HCT116 (cell line): ENCODE data around the gene CTNNA2. TPM values are rescaled to one million over a fixed set of nuclear protein-coding genes. Genes with fewer than 3 reads are reported as not detected.

Source experiments
- ATAC-seq: fragments of 200-7000 bp; cut with Tn5 transposase; 2 replicates; pipeline ENCODE4 v1.9.1; 2020; ENCODE audit warnings: mild to moderate bottlenecking, moderate library complexity
- BruUV-seq: library from RNA; stranded (reverse); fragments of 400-500 nt; replicated peaks from 2 replicates; lab custom pipeline; 2021; lab: Mats Ljungman, UMichigan
- CTCF ChIA-PET: fragments of 300-600 bp; sonication (Branson Sonifier 250); formaldehyde crosslinking; loops from one replicate; lab custom pipeline; 2021; ENCODE audit warnings: antibody characterized with exemption; lab: Charles Lee
- POLR2A ChIA-PET: fragments of 300-600, 350-600 bp; sonication (Branson Sonifier 250); formaldehyde crosslinking; loops from one replicate; lab custom pipeline; 2021; ENCODE audit warnings: antibody characterized with exemption; lab: Charles Lee
- RAD21 ChIA-PET, 2 experiments: fragments of 300-600 bp; sonication (Branson Sonifier 250); formaldehyde crosslinking; loops; one replicate each; lab custom pipeline; 2023; ENCODE audit warnings: low total read pairs in 2 of 2; ENCODE audit not compliant: uncharacterized antibody in 2 of 2, unreplicated experiment in 2 of 2, low non-redundant PET in 1 of 2; lab: Charles Lee
- DNase-seq: peaks from one replicate; pipeline ENCODE4 v3.0.0-alpha.2; 2010; ENCODE audit warnings: low read depth, low spot score
- H2AFZ ChIP-seq: fragments of 200-600 bp; shearing (Covaris generic), sonication (generic); 2 replicates; pipeline ENCODE4 v1.6.1; 2017; ENCODE audit warnings: low read depth, mixed run types, mixed read lengths, antibody characterized with exemption, low read length; ENCODE audit not compliant: poor library complexity, severe bottlenecking
- H3K27ac ChIP-seq: 2 replicates; pipeline ENCODE4 v1.5.1; 2012; ENCODE audit warnings: low read depth, low read length
- H3K27me3 ChIP-seq: fragments of 200-600 bp; sonication (generic); 2 replicates; pipeline ENCODE4 v1.6.1; 2016; ENCODE audit warnings: mixed run types, low read length, mixed read lengths; ENCODE audit not compliant: insufficient read depth
- H3K36me3 ChIP-seq, 2 experiments: fragments of 200-500 bp in 1 of 2; fragments of 200-600 bp in 1 of 2; sonication (Bioruptor generic) in 1 of 2; sonication (generic) in 1 of 2; 2 replicates each; pipeline versions ENCODE4 v1.5.1 to v1.6.1; 2014 to 2016; ENCODE audit warnings: low read length in 2 of 2, inconsistent platforms in 1 of 2, mixed read lengths in 1 of 2, mixed run types in 1 of 2; ENCODE audit not compliant: insufficient read depth in 2 of 2, control insufficient read depth in 1 of 2
- H3K4me1 ChIP-seq, 2 experiments: fragments of 200-600 bp in 1 of 2; sonication (generic) in 1 of 2; 2 replicates each; pipeline versions ENCODE4 v1.5.1 to v1.6.1; 2012 to 2017; ENCODE audit warnings: low read length in 2 of 2, inconsistent platforms in 1 of 2, mild to moderate bottlenecking in 1 of 2, mixed read lengths in 1 of 2, mixed run types in 1 of 2, moderate library complexity in 1 of 2; ENCODE audit not compliant: insufficient read depth in 2 of 2, control insufficient read depth in 1 of 2
- H3K4me2 ChIP-seq: fragments of 200-600 bp; sonication (generic); 2 replicates; pipeline ENCODE4 v1.6.1; 2017; ENCODE audit warnings: mixed run types, low read length, mixed read lengths
- H3K4me3 ChIP-seq, 2 experiments: fragments of 200-600 bp in 1 of 2; sonication (generic) in 1 of 2; replicated peaks in 1 of 2; 2 replicates each; pipeline ENCODE4 v1.5.1; 2011 to 2016; ENCODE audit warnings: low read length in 2 of 2, control low read depth in 1 of 2, low read depth in 1 of 2, mild to moderate bottlenecking in 1 of 2, mixed read lengths in 1 of 2, mixed run types in 1 of 2
- H3K79me2 ChIP-seq: fragments of 200-600 bp; sonication (generic); 2 replicates; pipeline ENCODE4 v1.6.1; 2017; ENCODE audit warnings: mild to moderate bottlenecking, mixed run types, low read length, moderate library complexity, mixed read lengths; ENCODE audit not compliant: insufficient read depth
- H3K9ac ChIP-seq: fragments of 200-600 bp; sonication (generic); 2 replicates; pipeline ENCODE4 v1.6.1; 2016; ENCODE audit warnings: low read length, mixed read lengths
- H3K9me2 ChIP-seq: fragments of 200-600 bp; sonication (generic), shearing (Covaris generic); 2 replicates; pipeline ENCODE4 v1.6.1; 2017; ENCODE audit warnings: mixed run types, mild to moderate bottlenecking, moderate library complexity; ENCODE audit not compliant: insufficient read depth
- H3K9me3 ChIP-seq, 2 experiments: fragments of 200-500 bp in 1 of 2; fragments of 200-600 bp in 1 of 2; sonication (Bioruptor generic) in 1 of 2; sonication (generic) in 1 of 2; 2 replicates each; pipeline ENCODE4 v1.6.1; 2014 to 2017; ENCODE audit warnings: low read length in 2 of 2, mixed read lengths in 2 of 2, inconsistent platforms in 1 of 2, low read depth in 1 of 2, mild to moderate bottlenecking in 1 of 2, mixed run types in 1 of 2, moderate library complexity in 1 of 2; ENCODE audit not compliant: control insufficient read depth in 1 of 2, insufficient read depth in 1 of 2
- H4K20me1 ChIP-seq: fragments of 200-600 bp; sonication (generic), shearing (Covaris generic); 2 replicates; pipeline ENCODE4 v1.6.1; 2017; ENCODE audit warnings: mixed run types, mild to moderate bottlenecking, moderate library complexity; ENCODE audit not compliant: insufficient read depth
- CBX3 ChIP-seq: IDR thresholded peaks from 2 replicates; pipeline ENCODE4 v1.6.1; 2012; ENCODE audit warnings: low read depth
- CEBPB ChIP-seq: IDR thresholded peaks from 2 replicates; pipeline ENCODE4 v1.6.1; 2012; ENCODE audit warnings: low read depth
- EGR1 ChIP-seq: IDR thresholded peaks from 2 replicates; pipeline ENCODE4 v1.6.1; 2012; ENCODE audit warnings: low read depth
- EZH2 ChIP-seq: fragments of 200-600 bp; sonication (generic); IDR thresholded peaks from 2 replicates; pipeline ENCODE4 v1.6.1; 2017; ENCODE audit warnings: antibody characterized with exemption, mixed run types
- EZH2phosphoT487 ChIP-seq: fragments of 200-600 bp; IDR thresholded peaks from 2 replicates; pipeline ENCODE4 v1.6.1; 2018; ENCODE audit warnings: antibody characterized with exemption, borderline replicate concordance
- FOSL1 ChIP-seq: IDR thresholded peaks from 2 replicates; pipeline ENCODE4 v1.6.1; 2012; ENCODE audit warnings: low read depth
- JUND ChIP-seq: IDR thresholded peaks from 2 replicates; pipeline ENCODE4 v1.6.1; 2012
- POLR2AphosphoS5 ChIP-seq: IDR thresholded peaks from 2 replicates; pipeline ENCODE4 v1.6.1; 2011; ENCODE audit warnings: mild to moderate bottlenecking, low read depth, low read length, moderate library complexity
- SP1 ChIP-seq: IDR thresholded peaks from 2 replicates; pipeline ENCODE4 v1.6.1; 2012; ENCODE audit warnings: low read depth
- YY1 ChIP-seq: IDR thresholded peaks from 2 replicates; pipeline ENCODE4 v1.6.1; 2011; ENCODE audit warnings: low read length, low read depth, moderate library complexity, mild to moderate bottlenecking; ENCODE audit not compliant: insufficient replicate concordance; ENCODE audit errors: extremely low read depth
- ZNF274 ChIP-seq: fragments of 200-500 bp; sonication (Bioruptor generic); IDR thresholded peaks from 2 replicates; pipeline ENCODE4 v1.6.1; 2014; ENCODE audit warnings: mild to moderate bottlenecking, low read depth, low read length, inconsistent platforms
- intact Hi-C: fragments of 100-400 bp; cut with micrococcal nuclease; formaldehyde crosslinking; loops from 2 replicates; pipeline ENCODE4 v1.10.0; 2022
- total RNA-seq: library from RNA; stranded (reverse); gene quantifications from one replicate; pipeline ENCODE4 v1.2.1, GENCODE V29; 2021; ENCODE audit not compliant: unreplicated experiment
- TF ChIP-seq, protein P1 (sequence below), 3 experiments: fragments of 200-600 bp in 1 of 3; sonication (generic) in 1 of 3; IDR thresholded peaks in 2 of 3; conservative IDR thresholded peaks in 1 of 3; 2 replicates each; pipeline ENCODE4 v1.5.1; 2012 to 2017; ENCODE audit warnings: low read depth in 2 of 3, low read length in 2 of 3, antibody characterized with exemption in 1 of 3, borderline replicate concordance in 1 of 3, control low read depth in 1 of 3, mild to moderate bottlenecking in 1 of 3, mixed read lengths in 1 of 3, mixed run types in 1 of 3, moderate library complexity in 1 of 3; ENCODE audit not compliant: insufficient read depth in 1 of 3
- TF ChIP-seq, protein P2 (sequence below): IDR thresholded peaks from 2 replicates; pipeline ENCODE4 v1.6.1; 2011; ENCODE audit warnings: mild to moderate bottlenecking, low read length, moderate library complexity; ENCODE audit not compliant: insufficient replicate concordance; ENCODE audit errors: extremely low read depth
- TF ChIP-seq, protein P3 (sequence below): IDR thresholded peaks from 2 replicates; pipeline ENCODE4 v1.6.1; 2012

CTNNA2 gene
- total RNA-seq, 1 experiment from 2014 or later, result not detected

DNA sequence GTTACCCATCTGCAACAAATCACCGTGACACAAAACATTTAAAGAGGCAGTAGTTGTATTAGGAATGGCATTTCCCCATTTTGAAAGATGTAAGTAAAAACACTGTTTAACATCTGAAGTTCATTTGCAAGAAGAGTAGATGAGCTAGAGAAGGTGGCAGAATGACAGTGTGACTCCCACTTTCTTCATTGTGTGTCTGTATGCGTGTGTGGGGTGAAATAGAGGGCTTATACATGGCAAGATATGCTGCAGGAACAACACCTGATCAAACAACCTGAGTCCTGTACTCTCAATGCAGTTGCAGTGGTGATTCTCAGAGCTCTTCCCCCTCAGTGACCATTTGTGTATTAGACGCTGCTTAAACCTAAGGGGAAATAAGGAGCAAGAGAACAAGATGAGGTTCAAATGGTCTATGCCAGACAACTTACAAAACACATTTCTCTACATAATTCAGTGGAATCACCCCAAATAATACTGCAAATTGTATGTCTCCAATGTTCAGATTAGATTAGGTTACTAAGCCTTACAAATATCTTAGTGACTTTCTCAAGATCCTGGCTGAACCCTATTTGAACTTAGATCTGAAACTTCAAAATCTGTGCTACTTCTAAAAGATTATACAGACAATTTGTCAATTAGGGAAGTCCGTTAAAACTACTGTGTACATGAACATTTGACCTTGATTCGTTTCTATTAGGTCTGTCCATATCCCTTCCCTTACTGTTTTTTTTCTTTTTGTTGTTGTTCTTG is 561.6 kb downstream of the CTNNA2 start:
- no TSS peak for BruUV-seq
- Histone ChIP-seq H3K9me2 (no peaks in the 10 kb centered on the region), H3K9ac (no peak overlapping the region), H3K4me1 (no peaks in the 10 kb centered on the region), H3K36me3 (no peaks in the 10 kb centered on the region), H3K9me3 (peaks cover 0 to 14% of the 10 kb centered on the region in 2 experiments; a peak in 2 of 4 replicates), H4K20me1 (no peaks in the 10 kb centered on the region), H3K79me2 (no peaks in the 10 kb centered on the region), H3K4me2 (no peak overlapping the region), H3K27ac (no peak overlapping the region), H3K27me3 (no peaks in the 10 kb centered on the region), H2AFZ (no peak overlapping the region), H3K4me3 (no peak overlapping the region)
- RAD21 ChIA-PET, result no interaction called here
- intact Hi-C loops, result no loop called here
- ATAC-seq (no peak), DNase-seq (no peak)
- TF ChIP-seq JUND (no peak), YY1 (no peak), SP1 (no peak), EZH2 (no peak), EZH2phosphoT487 (no peak), POLR2AphosphoS5 (no peak), CBX3 (no peak), ZNF274 (no peak), CEBPB (no peak), FOSL1 (no peak), EGR1 (no peak)
- TF ChIP-seq, protein P1, sequence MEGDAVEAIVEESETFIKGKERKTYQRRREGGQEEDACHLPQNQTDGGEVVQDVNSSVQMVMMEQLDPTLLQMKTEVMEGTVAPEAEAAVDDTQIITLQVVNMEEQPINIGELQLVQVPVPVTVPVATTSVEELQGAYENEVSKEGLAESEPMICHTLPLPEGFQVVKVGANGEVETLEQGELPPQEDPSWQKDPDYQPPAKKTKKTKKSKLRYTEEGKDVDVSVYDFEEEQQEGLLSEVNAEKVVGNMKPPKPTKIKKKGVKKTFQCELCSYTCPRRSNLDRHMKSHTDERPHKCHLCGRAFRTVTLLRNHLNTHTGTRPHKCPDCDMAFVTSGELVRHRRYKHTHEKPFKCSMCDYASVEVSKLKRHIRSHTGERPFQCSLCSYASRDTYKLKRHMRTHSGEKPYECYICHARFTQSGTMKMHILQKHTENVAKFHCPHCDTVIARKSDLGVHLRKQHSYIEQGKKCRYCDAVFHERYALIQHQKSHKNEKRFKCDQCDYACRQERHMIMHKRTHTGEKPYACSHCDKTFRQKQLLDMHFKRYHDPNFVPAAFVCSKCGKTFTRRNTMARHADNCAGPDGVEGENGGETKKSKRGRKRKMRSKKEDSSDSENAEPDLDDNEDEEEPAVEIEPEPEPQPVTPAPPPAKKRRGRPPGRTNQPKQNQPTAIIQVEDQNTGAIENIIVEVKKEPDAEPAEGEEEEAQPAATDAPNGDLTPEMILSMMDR (IDR thresholded peaks at IDR 0.05 in 2 of 3, conservative IDR thresholded peaks at IDR 0.05 in 1 of 3; ENCODE audit: borderline replicate concordance in 1 of 3, insufficient read depth in 1 of 3, low read depth in 2 of 3, low read length in 2 of 3), result no peak
- TF ChIP-seq, protein P2, sequence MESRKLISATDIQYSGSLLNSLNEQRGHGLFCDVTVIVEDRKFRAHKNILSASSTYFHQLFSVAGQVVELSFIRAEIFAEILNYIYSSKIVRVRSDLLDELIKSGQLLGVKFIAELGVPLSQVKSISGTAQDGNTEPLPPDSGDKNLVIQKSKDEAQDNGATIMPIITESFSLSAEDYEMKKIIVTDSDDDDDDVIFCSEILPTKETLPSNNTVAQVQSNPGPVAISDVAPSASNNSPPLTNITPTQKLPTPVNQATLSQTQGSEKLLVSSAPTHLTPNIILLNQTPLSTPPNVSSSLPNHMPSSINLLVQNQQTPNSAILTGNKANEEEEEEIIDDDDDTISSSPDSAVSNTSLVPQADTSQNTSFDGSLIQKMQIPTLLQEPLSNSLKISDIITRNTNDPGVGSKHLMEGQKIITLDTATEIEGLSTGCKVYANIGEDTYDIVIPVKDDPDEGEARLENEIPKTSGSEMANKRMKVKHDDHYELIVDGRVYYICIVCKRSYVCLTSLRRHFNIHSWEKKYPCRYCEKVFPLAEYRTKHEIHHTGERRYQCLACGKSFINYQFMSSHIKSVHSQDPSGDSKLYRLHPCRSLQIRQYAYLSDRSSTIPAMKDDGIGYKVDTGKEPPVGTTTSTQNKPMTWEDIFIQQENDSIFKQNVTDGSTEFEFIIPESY, result no peak
- TF ChIP-seq, protein P3, sequence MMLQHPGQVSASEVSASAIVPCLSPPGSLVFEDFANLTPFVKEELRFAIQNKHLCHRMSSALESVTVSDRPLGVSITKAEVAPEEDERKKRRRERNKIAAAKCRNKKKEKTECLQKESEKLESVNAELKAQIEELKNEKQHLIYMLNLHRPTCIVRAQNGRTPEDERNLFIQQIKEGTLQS, result no peak
- CTCF ChIA-PET, result interaction anchor here (0.6 kb wide), 1 partner anchor 1455 kb away, joined by 3 read pairs; no protein-coding TSS in a partner anchor
- POLR2A ChIA-PET, result no interaction called here
